PFSK-1 (cell line): ENCODE data around the gene STK38L.

Experiments
- FOXP2 ChIP-seq: optimal IDR thresholded peaks from 2 replicates; pipeline ENCODE3; 2011; ENCODE audit warnings: borderline replicate concordance, control low read depth, inconsistent platforms; ENCODE audit not compliant: insufficient read depth; ENCODE audit errors: extremely low read length, extremely low read depth
- POLR2AphosphoS5 ChIP-seq: IDR thresholded peaks from 2 replicates; pipeline ENCODE4 v1.6.1; 2012; ENCODE audit warnings: low read depth, mild to moderate bottlenecking, control low read depth, low read length, moderate library complexity
- REST ChIP-seq, 2 experiments: IDR thresholded peaks; 2 replicates each; pipeline versions ENCODE4 v1.6.1 to v1.8.0; 2011 to 2012; ENCODE audit warnings: low read depth in 2 of 2, low read length in 2 of 2, control low read depth in 1 of 2, inconsistent platforms in 1 of 2, mild to moderate bottlenecking in 1 of 2, moderate library complexity in 1 of 2; ENCODE audit not compliant: insufficient read depth in 1 of 2
- SIN3A ChIP-seq: IDR thresholded peaks from 2 replicates; pipeline ENCODE4 v1.6.1; 2012; ENCODE audit warnings: mild to moderate bottlenecking, low read length, moderate library complexity, borderline replicate concordance; ENCODE audit not compliant: insufficient read depth
- TAF1 ChIP-seq: IDR thresholded peaks from 2 replicates; pipeline ENCODE4 v1.6.1; 2012; ENCODE audit warnings: low read length, control low read depth, borderline replicate concordance; ENCODE audit not compliant: insufficient read depth

The STK38L gene

DNA sequence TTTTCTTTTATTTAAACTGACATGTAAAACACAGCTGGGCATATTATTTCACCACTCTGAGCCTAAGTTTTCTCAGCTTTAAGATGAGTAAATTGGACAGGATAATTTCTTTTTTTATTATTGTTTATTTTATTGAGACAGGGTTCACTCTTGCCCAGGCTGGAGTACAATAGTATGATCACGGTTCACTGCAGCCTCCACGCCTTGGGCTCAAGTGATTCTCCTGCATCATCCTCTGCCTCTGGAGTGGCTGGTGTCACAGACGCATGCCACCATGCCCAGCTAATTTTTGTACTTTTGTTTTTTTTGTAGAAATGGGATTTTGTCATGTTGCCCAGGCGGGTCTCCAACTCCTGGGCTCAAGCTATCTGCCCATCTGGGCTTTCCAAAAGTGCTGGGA is 101.3 kb downstream of the STK38L start:
- TF ChIP-seq FOXP2 (no peak), POLR2AphosphoS5 (no peak), REST (IDR thresholded peaks at IDR 0.05; ENCODE audit: insufficient read depth in 1 of 2, low read depth in 2 of 2, low read length in 2 of 2) (no peak), SIN3A (no peak), TAF1 (no peak)

GRCh38 chr12:27347779-27348178 is 103.7 kb downstream of the STK38L start:
- TF ChIP-seq REST (IDR thresholded peaks at IDR 0.05; ENCODE audit: insufficient read depth in 1 of 2, low read depth in 2 of 2, low read length in 2 of 2) (no peak), SIN3A (no peak), POLR2AphosphoS5 (no peak), FOXP2 (no peak)

DNA sequence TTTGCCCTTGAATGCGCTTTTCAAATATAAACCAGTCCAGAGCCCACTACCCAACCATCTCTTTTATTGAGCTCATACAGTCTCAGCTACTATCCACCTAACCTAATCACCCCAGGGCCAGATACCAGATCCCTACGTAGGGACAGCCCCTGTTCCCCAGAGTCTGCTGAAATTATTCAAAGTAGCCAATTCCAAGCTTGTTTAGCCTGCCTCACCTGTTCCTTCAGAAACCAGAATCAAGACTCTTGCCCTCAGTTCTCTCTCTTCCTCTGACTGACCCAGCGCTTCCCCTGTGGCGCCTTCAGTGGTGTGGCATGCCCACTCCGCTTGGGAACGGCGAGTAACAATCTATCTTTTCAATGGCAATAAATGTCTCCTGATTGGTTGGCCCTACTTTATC is 107.4 kb downstream of the STK38L start:
- TF ChIP-seq POLR2AphosphoS5 (no peak), SIN3A (no peak), REST (IDR thresholded peaks at IDR 0.05; ENCODE audit: insufficient read depth in 1 of 2, low read depth in 2 of 2, low read length in 2 of 2) (no peak), FOXP2 (no peak)

GRCh38 chr12:27355486-27355885 is 111.4 kb downstream of the STK38L start:
- TF ChIP-seq FOXP2 (no peak), POLR2AphosphoS5 (no peak), TAF1 (no peak), REST (IDR thresholded peaks at IDR 0.05; ENCODE audit: insufficient read depth in 1 of 2, low read depth in 2 of 2, low read length in 2 of 2) (no peak), SIN3A (no peak)

- TF ChIP-seq FOXP2 (no peak), TAF1 (no peak), SIN3A (no peak), POLR2AphosphoS5 (no peak), REST (IDR thresholded peaks at IDR 0.05; ENCODE audit: insufficient read depth in 1 of 2, low read depth in 2 of 2, low read length in 2 of 2) (no peak)
Measured at GRCh38 chr12:27355979-27356378, 111.9 kb downstream of the STK38L start.
